ENCODE measurements around the gene HSD11B1. TPM values are rescaled to one million over a fixed set of nuclear protein-coding genes. Genes with fewer than 3 reads are reported as not detected.

HSD11B1 gene
- total and polyA plus RNA-seq, 2 experiments from 2014 or later = not detected

Other genes with a start within 250 kb of the HSD11B1 start
- gene CAMK1G, start 121.1 kb upstream of the HSD11B1 start, total RNA-seq = 5.4 and 8.5 TPM in 2 replicates
- gene CAMK1G, start 121.1 kb upstream of the HSD11B1 start, polyA plus RNA-seq = 5.0 and 8.7 TPM in 2 replicates
- gene LAMB3, start 52.4 kb upstream of the HSD11B1 start, total RNA-seq = 0.48 and 0.70 TPM in 2 replicates
- 0.21 TPM in 1 of 2 replicates, not detected in the other for gene LAMB3, start 52.4 kb upstream of the HSD11B1 start, polyA plus RNA-seq
- 47.5 and 73.5 TPM in 2 replicates for gene G0S2, start 29.4 kb upstream of the HSD11B1 start, total RNA-seq
- gene G0S2, start 29.4 kb upstream of the HSD11B1 start, polyA plus RNA-seq = 40.0 and 45.9 TPM in 2 replicates
- 0.11 and 1.3 TPM in 2 replicates for gene TRAF3IP3, start 51.2 kb downstream of the HSD11B1 start, total RNA-seq
- 0.74 and 0.99 TPM in 2 replicates for gene TRAF3IP3, start 51.2 kb downstream of the HSD11B1 start, polyA plus RNA-seq
- 2.1 and 3.6 TPM in 2 replicates for gene C1orf74, start 79.7 kb downstream of the HSD11B1 start, total RNA-seq
- 2.9 and 4.4 TPM in 2 replicates for gene C1orf74, start 79.7 kb downstream of the HSD11B1 start, polyA plus RNA-seq
- gene IRF6, start 101.3 kb downstream of the HSD11B1 start, total RNA-seq = 1.4 and 2.6 TPM in 2 replicates
- 1.9 TPM in 1 of 2 replicates, not detected in the other for gene IRF6, start 101.3 kb downstream of the HSD11B1 start, polyA plus RNA-seq
- gene UTP25, start 123.1 kb downstream of the HSD11B1 start, total RNA-seq = 3.5 and 5.4 TPM in 2 replicates
- 3.1 and 3.5 TPM in 2 replicates for gene UTP25, start 123.1 kb downstream of the HSD11B1 start, polyA plus RNA-seq
- gene SYT14, start 233.4 kb downstream of the HSD11B1 start, total RNA-seq = 0.36 and 0.70 TPM in 2 replicates
- 0.09 and 0.55 TPM in 2 replicates for gene SYT14, start 233.4 kb downstream of the HSD11B1 start, polyA plus RNA-seq